Psoas muscle (tissue), 8 donors: ENCODE measurements around the gene FLNB. TPM values are rescaled to one million over a fixed set of nuclear protein-coding genes. Genes with fewer than 3 reads are reported as not detected.

ENCODE experiments used
- ATAC-seq, 4 donors: fragments of 200-7000 bp; cut with Tn5 transposase; one replicate each; pipeline ENCODE4 v1.9.1; 2020; ENCODE audit warnings: moderate library complexity in 3 of 4, mild to moderate bottlenecking in 2 of 4
- DNase-seq, 2 donors: peaks; one replicate each; pipeline ENCODE4 v3.0.0-alpha.2; 2020
- H3K27ac ChIP-seq: fragments of 200-600 bp; one replicate; pipeline ENCODE4 v1.8.0; 2022
- H3K27me3 ChIP-seq, 3 donors: fragments of 200-600 bp in 1 of 3; one replicate each; pipeline versions ENCODE4 v1.6.1 to v1.8.0; 2013 to 2022; ENCODE audit warnings: low read length in 2 of 3, mild to moderate bottlenecking in 2 of 3, moderate library complexity in 1 of 3; ENCODE audit not compliant: insufficient read depth in 3 of 3
- H3K36me3 ChIP-seq, 2 donors: fragments of 200-600 bp in 1 of 2; one replicate each; pipeline versions ENCODE4 v1.6.1 to v1.8.0; 2013 to 2022; ENCODE audit warnings: low read depth in 1 of 2, mild to moderate bottlenecking in 1 of 2, moderate library complexity in 1 of 2; ENCODE audit not compliant: insufficient read depth in 1 of 2
- H3K4me1 ChIP-seq: fragments of 200-600 bp; one replicate; pipeline ENCODE4 v1.8.0; 2022
- H3K4me3 ChIP-seq: fragments of 200-600 bp; one replicate; pipeline ENCODE4 v1.8.0; 2022; ENCODE audit warnings: mild to moderate bottlenecking
- H3K9me3 ChIP-seq: fragments of 200-600 bp; one replicate; pipeline ENCODE4 v1.8.0; 2022
- WGBS, 3 donors: extraction: QIAGEN DNeasy Blood & Tissue Kit; methylation state at CpG; one replicate each; pipeline versions ENCODE4 v1.1.6 to v1.1.7; 2013; 5-methylcytosine and 5-hydroxymethylcytosine counted together
- intact Hi-C, 2 donors: fragments of 100-400 bp; cut with DNase I; formaldehyde crosslinking; loops; one replicate each; pipeline versions ENCODE4 v1.11.0 to v1.14.2; 2022
- polyA plus RNA-seq, 3 donors: library from polyadenylated mRNA; stranded (reverse); fragments of 200-250 nt; gene quantifications; one replicate each; pipeline ENCODE4 v1.2.3, GENCODE V29; 2013
- total RNA-seq, 4 donors: library from RNA; stranded (reverse); fragmentation: NEBNext Ultra II Directional in 2 of 4; extraction: Animal tissue kit (Norgen Biotek cat#: 25700) in 2 of 4; gene quantifications; one replicate each; pipeline versions ENCODE4 v1.2.1 to v1.2.4, GENCODE V29; 2021 to 2023
- TF ChIP-seq, protein P1 (sequence below): fragments of 200-600 bp; IDR thresholded peaks from one replicate; pipeline ENCODE4 v1.8.0; 2022; ENCODE audit warnings: antibody characterized with exemption
- donor health status: healthy with polysubstance abuse.
- donor health status: DM: no; HTN: no; CAD: no; lungs with moderate emphysema.
- donor health status: Bipolar disorder and iron deficiency.
- donor health status: healthy.
- donor health status: DM: yes; HTN: yes; CAD: no.
- donor health status: DM: no; HTN: no; CAD: no.
- donor health status: DM: no; HTN: no; CAD: no.
- donor health status: DM: yes; HTN: yes; CAD: no.

Gene FLNB
- total and polyA plus RNA-seq, 7 donors: 6.4 to 17.9 (median 14.7) TPM

DNA sequence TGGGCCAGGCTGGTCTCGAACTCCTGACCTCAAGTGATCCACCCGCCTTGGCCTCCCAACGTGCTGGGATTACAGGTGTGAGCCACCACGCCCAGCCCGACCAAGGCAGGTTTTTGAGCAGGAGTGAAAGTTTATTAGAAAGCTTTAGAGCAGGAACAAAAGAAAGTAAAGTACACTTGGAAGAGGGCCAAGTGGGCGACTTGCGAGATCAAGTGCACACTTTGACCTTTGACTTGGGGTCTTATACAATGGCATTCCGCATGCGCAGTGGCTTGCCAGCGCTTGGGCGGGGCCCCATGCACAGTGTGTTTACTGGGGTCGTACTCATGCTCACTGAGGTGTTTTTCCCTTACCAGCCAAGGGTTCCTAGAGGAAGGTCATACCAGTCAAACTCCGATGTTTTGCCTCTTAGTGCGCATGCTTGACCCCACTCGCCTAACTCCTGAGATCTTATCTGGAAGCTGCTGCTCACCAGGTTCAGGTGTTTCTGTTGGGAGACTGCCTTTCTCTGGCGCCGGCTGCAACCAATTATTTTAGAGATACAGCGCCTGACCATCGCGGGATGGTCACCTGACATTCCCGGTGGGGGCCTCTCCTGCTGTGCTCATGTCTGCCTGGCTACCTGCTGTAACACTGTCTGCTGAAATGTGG lies 46.9 kb upstream of the FLNB start:
- Histone ChIP-seq H3K27ac (no peak overlapping the region), H3K9me3 (no peaks in the 10 kb centered on the region), H3K27me3 (no peaks in the 10 kb centered on the region), H3K4me1 (no peaks in the 10 kb centered on the region), H3K36me3 (no peaks in the 10 kb centered on the region), H3K4me3 (no peak overlapping the region)
- 83 to 87% (median 85%) methylated on average over 21 of the region's 21 CpGs for WGBS, 3 donors
- ATAC-seq: no peak
- TF ChIP-seq, protein P1, sequence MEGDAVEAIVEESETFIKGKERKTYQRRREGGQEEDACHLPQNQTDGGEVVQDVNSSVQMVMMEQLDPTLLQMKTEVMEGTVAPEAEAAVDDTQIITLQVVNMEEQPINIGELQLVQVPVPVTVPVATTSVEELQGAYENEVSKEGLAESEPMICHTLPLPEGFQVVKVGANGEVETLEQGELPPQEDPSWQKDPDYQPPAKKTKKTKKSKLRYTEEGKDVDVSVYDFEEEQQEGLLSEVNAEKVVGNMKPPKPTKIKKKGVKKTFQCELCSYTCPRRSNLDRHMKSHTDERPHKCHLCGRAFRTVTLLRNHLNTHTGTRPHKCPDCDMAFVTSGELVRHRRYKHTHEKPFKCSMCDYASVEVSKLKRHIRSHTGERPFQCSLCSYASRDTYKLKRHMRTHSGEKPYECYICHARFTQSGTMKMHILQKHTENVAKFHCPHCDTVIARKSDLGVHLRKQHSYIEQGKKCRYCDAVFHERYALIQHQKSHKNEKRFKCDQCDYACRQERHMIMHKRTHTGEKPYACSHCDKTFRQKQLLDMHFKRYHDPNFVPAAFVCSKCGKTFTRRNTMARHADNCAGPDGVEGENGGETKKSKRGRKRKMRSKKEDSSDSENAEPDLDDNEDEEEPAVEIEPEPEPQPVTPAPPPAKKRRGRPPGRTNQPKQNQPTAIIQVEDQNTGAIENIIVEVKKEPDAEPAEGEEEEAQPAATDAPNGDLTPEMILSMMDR: no peak
- no peak for DNase-seq
- intact Hi-C loops: no loop called here

- Histone ChIP-seq H3K9me3 (no peaks in the 10 kb centered on the region), H3K27ac (no peak overlapping the region), H3K27me3 (no peaks in the 10 kb centered on the region), H3K4me1 (no peaks in the 10 kb centered on the region), H3K4me3 (no peak overlapping the region), H3K36me3 (no peaks in the 10 kb centered on the region)
- no peak for DNase-seq
- TF ChIP-seq, protein P1: no peak
- ATAC-seq: no peak
- intact Hi-C loops: no loop called here
- 70 to 84% (median 74%) methylated on average over 5 of the region's 5 CpGs for WGBS, 3 donors
These were observed 46.3 kb upstream of the FLNB start for GRCh38 chr3:57961828-57962447.

DNA sequence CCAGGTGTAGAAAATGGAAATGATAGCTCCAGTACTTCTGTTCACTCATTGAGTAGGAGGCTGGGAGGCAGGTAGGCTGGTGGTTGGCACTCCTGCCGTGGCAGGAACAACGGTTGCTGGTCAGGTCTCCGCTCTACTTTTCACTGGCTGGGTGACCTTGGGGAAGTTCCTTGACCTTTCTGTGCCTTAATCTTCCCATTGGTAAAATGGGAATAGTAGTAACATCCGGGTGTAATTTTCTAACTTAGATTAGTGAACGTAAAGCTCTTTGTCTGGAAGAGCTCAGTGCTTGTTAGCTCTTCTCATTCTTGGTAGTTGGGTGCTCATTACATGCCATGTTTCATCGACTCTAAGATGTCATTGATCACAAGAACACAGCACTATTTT lies 45.8 kb upstream of the FLNB start:
- H3K4me1 ChIP-seq: no peaks in the 10 kb centered on the region
- H3K4me3 ChIP-seq: no peak overlapping the region
- ATAC-seq (no peak), DNase-seq (no peak)
- H3K27me3 ChIP-seq: no peaks in the 10 kb centered on the region
- 83 to 91% (median 90%) methylated on average over 6 of the region's 6 CpGs for WGBS, 3 donors
- no peaks in the 10 kb centered on the region for H3K9me3 ChIP-seq
- intact Hi-C loops: no loop called here
- TF ChIP-seq, protein P1: no peak
- no peak overlapping the region for H3K27ac ChIP-seq
- H3K36me3 ChIP-seq: no peaks in the 10 kb centered on the region

- ATAC-seq (no peak), DNase-seq (no peak)
- Histone ChIP-seq H3K27ac (no peak overlapping the region), H3K4me1 (no peaks in the 10 kb centered on the region), H3K36me3 (no peaks in the 10 kb centered on the region), H3K9me3 (no peaks in the 10 kb centered on the region), H3K27me3 (no peaks in the 10 kb centered on the region), H3K4me3 (no peak overlapping the region)
- TF ChIP-seq, protein P1: no peak
- intact Hi-C loops: no loop called here
- WGBS, 3 donors: 42 to 54% (median 50%) methylated on average over 7 of the region's 7 CpGs
These were observed 44.3 kb upstream of the FLNB start for GRCh38 chr3:57963811-57964346.
